Endothelial cell of umbilical vein (primary cell): ENCODE data around the gene LGR4. TPM values are rescaled to one million over a fixed set of nuclear protein-coding genes. Genes with fewer than 3 reads are reported as not detected.

ENCODE experiments used
- BruUV-seq: library from RNA; stranded (reverse); fragments of 400-500 nt; replicated peaks from 2 replicates; lab custom pipeline; 2021; lab: Mats Ljungman, UMichigan
- CTCF ChIA-PET: fragments of 300-600, 350-600 bp; sonication (Branson Sonifier 250); formaldehyde crosslinking; loops from one replicate; lab custom pipeline; 2021; ENCODE audit warnings: antibody characterized with exemption, inconsistent platforms; lab: Charles Lee
- POLR2A ChIA-PET: fragments of 300-600, 350-600 bp; sonication (Branson Sonifier 250); formaldehyde crosslinking; loops from one replicate; lab custom pipeline; 2021; ENCODE audit warnings: antibody characterized with exemption, inconsistent platforms; lab: Charles Lee
- DNase-seq: peaks from one replicate; pipeline ENCODE4 v3.0.0-alpha.2; 2011; ENCODE audit warnings: low read depth, low spot score
- FAIRE-seq: peaks from 2 replicates; lab custom pipeline; 2011; peaks lifted over from hg19 to GRCh38; lab: Jason Lieb, UNC
- H2AFZ ChIP-seq: 2 replicates; pipeline ENCODE4 v1.6.0; 2012; ENCODE audit warnings: low read depth, low read length, control low read depth, inconsistent platforms
- H3K27ac ChIP-seq: 2 replicates; pipeline ENCODE4 v1.5.1; 2011; ENCODE audit warnings: low read depth, mild to moderate bottlenecking, control low read depth, low read length, moderate library complexity; ENCODE audit not compliant: insufficient read depth
- H3K27me3 ChIP-seq, 2 experiments: 2 replicates each; pipeline versions ENCODE4 v1.6.0 to v1.6.1; 2011; ENCODE audit warnings: low read length in 2 of 2, mixed read lengths in 1 of 2; ENCODE audit not compliant: control insufficient read depth in 2 of 2, insufficient read depth in 2 of 2
- H3K36me3 ChIP-seq, 2 experiments: 2 replicates in 1 of 2; 3 replicates in 1 of 2; pipeline ENCODE4 v1.5.1; 2011; ENCODE audit warnings: low read length in 2 of 2, mild to moderate bottlenecking in 1 of 2, moderate library complexity in 1 of 2; ENCODE audit not compliant: control insufficient read depth in 2 of 2, insufficient read depth in 2 of 2; ENCODE audit errors: extremely low read depth in 1 of 2
- H3K4me1 ChIP-seq: 3 replicates; pipeline ENCODE4 v1.5.1; 2011; ENCODE audit warnings: mild to moderate bottlenecking, low read length; ENCODE audit not compliant: control insufficient read depth, insufficient read depth; ENCODE audit errors: extremely low read depth
- H3K4me2 ChIP-seq: 2 replicates; pipeline ENCODE4 v1.6.1; 2011; ENCODE audit warnings: low read length, control low read depth, mixed read lengths; ENCODE audit not compliant: insufficient read depth
- H3K4me3 ChIP-seq, 3 experiments: fragments of 200-600 bp in 1 of 3; sonication (generic), shearing (Covaris generic) in 1 of 3; replicated peaks in 1 of 3; 2 replicates each; pipeline ENCODE4 v1.5.1; 2011 to 2016; ENCODE audit warnings: control low read depth in 3 of 3, low read length in 3 of 3, mild to moderate bottlenecking in 2 of 3, inconsistent platforms in 1 of 3, low read depth in 1 of 3, moderate library complexity in 1 of 3; ENCODE audit not compliant: insufficient read depth in 1 of 3
- H3K79me2 ChIP-seq: 2 replicates; pipeline ENCODE4 v1.6.0; 2012; ENCODE audit warnings: low read length, inconsistent platforms; ENCODE audit not compliant: control insufficient read depth, insufficient read depth
- H3K9ac ChIP-seq: replicated peaks from 2 replicates; pipeline ENCODE3; 2011; ENCODE audit warnings: low read length, control low read depth; ENCODE audit not compliant: insufficient read depth; ENCODE audit errors: extremely low read depth
- H3K9me1 ChIP-seq: replicated peaks from 3 replicates; pipeline ENCODE4 v1.6.0; 2011; ENCODE audit warnings: mild to moderate bottlenecking, low read length; ENCODE audit not compliant: control insufficient read depth, insufficient read depth; ENCODE audit errors: extremely low read depth
- H3K9me3 ChIP-seq: replicated peaks from 2 replicates; pipeline ENCODE4 v1.5.1; 2012; ENCODE audit warnings: low read length, inconsistent platforms; ENCODE audit not compliant: control insufficient read depth, insufficient read depth
- H4K20me1 ChIP-seq: replicated peaks from 2 replicates; pipeline ENCODE3; 2011; ENCODE audit warnings: mild to moderate bottlenecking, low read length; ENCODE audit not compliant: control insufficient read depth, insufficient read depth; ENCODE audit errors: extremely low read depth
- CTCF ChIP-seq, 2 donors: IDR thresholded peaks; 1 replicate in 1 of 2; 2 replicates in 1 of 2; pipeline ENCODE4 v1.5.1; 2011; ENCODE audit warnings: low read length in 2 of 2, mild to moderate bottlenecking in 2 of 2, moderate library complexity in 2 of 2, control low read depth in 1 of 2, inconsistent platforms in 1 of 2, low read depth in 1 of 2; ENCODE audit not compliant: insufficient read depth in 1 of 2; ENCODE audit errors: extremely low read depth in 1 of 2
- EZH2 ChIP-seq: IDR thresholded peaks from 2 replicates; pipeline ENCODE4 v1.6.1; 2012; ENCODE audit warnings: borderline replicate concordance, low read depth, mild to moderate bottlenecking, moderate library complexity, low read length, inconsistent platforms; ENCODE audit not compliant: severe bottlenecking
- FOS ChIP-seq: IDR thresholded peaks from 2 replicates; pipeline ENCODE4 v1.6.1; 2011; ENCODE audit warnings: mild to moderate bottlenecking, low read length, moderate library complexity, borderline replicate concordance; ENCODE audit not compliant: insufficient read depth
- GATA2 ChIP-seq: IDR thresholded peaks from 2 replicates; pipeline ENCODE4 v1.7.0; 2011; ENCODE audit warnings: low read depth, mild to moderate bottlenecking, moderate library complexity, mixed read lengths, low read length; ENCODE audit not compliant: insufficient read length, insufficient read depth
- JUN ChIP-seq: IDR thresholded peaks from 2 replicates; pipeline ENCODE4 v1.6.1; 2011; ENCODE audit warnings: borderline replicate concordance, low read depth; ENCODE audit not compliant: insufficient read length, insufficient read depth
- MAX ChIP-seq: IDR thresholded peaks from 2 replicates; pipeline ENCODE4 v1.6.1; 2011; ENCODE audit not compliant: insufficient read depth, insufficient read length
- MYC ChIP-seq: IDR thresholded peaks from one replicate; pipeline ENCODE4 v1.6.1; 2011; ENCODE audit warnings: mild to moderate bottlenecking, low read depth, low read length
- POLR2A ChIP-seq: IDR thresholded peaks from 2 replicates; pipeline ENCODE4 v1.6.1; 2012; ENCODE audit warnings: low read depth, mild to moderate bottlenecking, control low read depth, low read length
- POLR2AphosphoS5 ChIP-seq: IDR thresholded peaks from 2 replicates; pipeline ENCODE4 v1.6.1; 2012; ENCODE audit warnings: low read depth, mild to moderate bottlenecking, control low read depth, low read length, moderate library complexity; ENCODE audit not compliant: insufficient read depth
- dilution Hi-C: fragments of 300-500 bp; cut with MboI; formaldehyde crosslinking; loops from one replicate; pipeline ENCODE4 v1.15.0; 2019; ENCODE audit warnings: low sequenced_read_pairs; ENCODE audit not compliant: extremely low pct_ligation_motif_present
- intact Hi-C: fragments of 100-400 bp; cut with micrococcal nuclease; formaldehyde crosslinking; loops from one replicate; pipeline ENCODE4 v1.10.0; 2022
- polyA plus RNA-seq, 4 experiments: library from polyadenylated mRNA; depleted of rRNA in 3 of 4; stranded (reverse) in 3 of 4; unstranded in 1 of 4; fragments of >200 nt; gene quantifications; 2 replicates each; pipeline versions ENCODE4 v1.2.1 to v1.2.3, GENCODE V29; 2011 to 2012; ENCODE audit warnings: missing spikeins in 1 of 4
- total RNA-seq: library from RNA; stranded (reverse); gene quantifications from 2 replicates; pipeline ENCODE4 v1.2.3, GENCODE V29; 2021

LGR4 gene
- total and polyA plus RNA-seq, 2 donors (not counting 3 experiments of a cell fraction or from before 2014, with no cell fraction given): 1.3 to 3.1 TPM

GRCh38 chr11:27388869-27389268 is 83.7 kb downstream of the LGR4 start:
- H3K27me3 ChIP-seq: no peaks in the 10 kb centered on the region
- intact Hi-C loops: loop anchor here (2.0 kb wide), 1 partner anchor 68 kb away; no protein-coding TSS in a partner anchor
- H3K4me2 ChIP-seq: no peak overlapping the region
- TF ChIP-seq GATA2 (no peak), EZH2 (no peak), POLR2A (no peak)
- H3K79me2 ChIP-seq: no peaks in the 10 kb centered on the region
- DNase-seq (no peak), FAIRE-seq (no peak)
- dilution Hi-C loops: no loop called here
- no peak overlapping the region for H2AFZ ChIP-seq
- no peak overlapping the region for H3K4me3 ChIP-seq
- ChIA-PET POLR2A (no interaction called here), CTCF (no interaction called here)
- H3K4me1 ChIP-seq: peaks cover 12% of the 10 kb centered on the region
- no peaks in the 10 kb centered on the region for H3K9me1 ChIP-seq
- no peak overlapping the region for H3K27ac ChIP-seq
- H4K20me1 ChIP-seq: no peaks in the 10 kb centered on the region
- H3K36me3 ChIP-seq: no peaks in the 10 kb centered on the region
- no TSS peak for BruUV-seq
- H3K9ac ChIP-seq: no peak overlapping the region
- no peaks in the 10 kb centered on the region for H3K9me3 ChIP-seq

- H3K36me3 ChIP-seq: no peaks in the 10 kb centered on the region
- ChIA-PET CTCF (no interaction called here), POLR2A (no interaction called here)
- H3K9ac ChIP-seq: no peak overlapping the region
- FAIRE-seq (no peak), DNase-seq (no peak)
- no peak overlapping the region for H3K27ac ChIP-seq
- intact Hi-C loops: loop anchor here (2.0 kb wide), 1 partner anchor 69 kb away; no protein-coding TSS in a partner anchor
- H3K4me3 ChIP-seq: no peak overlapping the region
- no peaks in the 10 kb centered on the region for H3K79me2 ChIP-seq
- H3K4me1 ChIP-seq: peaks cover 10% of the 10 kb centered on the region
- no peaks in the 10 kb centered on the region for H4K20me1 ChIP-seq
- no peaks in the 10 kb centered on the region for H3K27me3 ChIP-seq
- no peak overlapping the region for H3K4me2 ChIP-seq
- H3K9me1 ChIP-seq: no peaks in the 10 kb centered on the region
- TF ChIP-seq GATA2: no peak
- TF ChIP-seq JUN: no peak
- TF ChIP-seq CTCF (IDR thresholded peaks at IDR 0.05; ENCODE audit: extremely low read depth in 1 of 2, insufficient read depth in 1 of 2, low read depth in 1 of 2, low read length in 2 of 2): no peak
- TF ChIP-seq POLR2A: no peak
- no peak for TF ChIP-seq EZH2
- no peak for TF ChIP-seq MAX
- TF ChIP-seq FOS: no peak
- no peak for TF ChIP-seq MYC
- TF ChIP-seq POLR2AphosphoS5: no peak
- H2AFZ ChIP-seq: no peak overlapping the region
- no TSS peak for BruUV-seq
- H3K9me3 ChIP-seq: no peaks in the 10 kb centered on the region
- dilution Hi-C loops: no loop called here
Observed at GRCh38 chr11:27388001-27388400, 84.6 kb downstream of the LGR4 start.
